Measurements from ENCODE around the gene AP3S1. TPM values are rescaled to one million over a fixed set of nuclear protein-coding genes. Genes with fewer than 3 reads are reported as not detected.

AP3S1 gene
- total RNA-seq, 1 experiment from 2014 or later = 60.8 TPM

GRCh38 chr5:115939059-115939458 lies 97.3 kb downstream of the AP3S1 start (continued):
- TF ChIP-seq HMGXB4 (CRISPR knock-in tag; IDR thresholded peaks at IDR 0.05) = no peak
- TF ChIP-seq CREM (CRISPR knock-in tag; IDR thresholded peaks at IDR 0.05) = no peak
- TF ChIP-seq ZNF671 (CRISPR knock-in tag; IDR thresholded peaks at IDR 0.05) = no peak
- TF ChIP-seq CREB1 (CRISPR knock-in tag; IDR thresholded peaks at IDR 0.05) = no peak
- TF ChIP-seq RELA (CRISPR knock-in tag; IDR thresholded peaks at IDR 0.05; ENCODE audit: borderline replicate concordance) = no peak
- TF ChIP-seq ATF6 (CRISPR knock-in tag; IDR thresholded peaks at IDR 0.05) = no peak
- no peak for TF ChIP-seq KAT7 (CRISPR knock-in tag; IDR thresholded peaks at IDR 0.05; ENCODE audit: borderline replicate concordance)
- no peak for TF ChIP-seq GABPB1 (CRISPR knock-in tag; IDR thresholded peaks at IDR 0.05)
- TF ChIP-seq NR2C2 (CRISPR knock-in tag; IDR thresholded peaks at IDR 0.05) = no peak
- no peak for TF ChIP-seq E2F4 (CRISPR knock-in tag; IDR thresholded peaks at IDR 0.05; ENCODE audit: borderline replicate concordance, low read depth)
- TF ChIP-seq NFYB (CRISPR knock-in tag; conservative IDR thresholded peaks at IDR 0.05; ENCODE audit: low read depth) = no peak

GRCh38 chr5:115940080-115940810 lies 98.5 kb downstream of the AP3S1 start:
- Mint-ChIP-seq H3K27ac (no peak overlapping the region), H3K4me1 (peaks cover 20% of the 10 kb centered on the region), H3K4me3 (no peak overlapping the region), H3K27me3 (ENCODE audit: low read depth) (no peaks in the 10 kb centered on the region), H3K36me3 (peaks cover 2% of the 10 kb centered on the region), H3K9me3 (peaks cover 12% of the 10 kb centered on the region)
- CTCF ChIA-PET = interaction anchor here (1.0 to 1.6 kb wide), 2 partner anchors 14 to 22 kb away, joined by 3 read pairs; partner anchors contain the start of gene LVRN
- ATAC-seq (no peak), DNase-seq (ENCODE audit: low spot score) (no peak)
- POLR2A ChIA-PET = no interaction called here
- TF ChIP-seq TCF7 (CRISPR knock-in tag; IDR thresholded peaks at IDR 0.05; ENCODE audit: low read depth) (no peak), ELF4 (CRISPR knock-in tag; IDR thresholded peaks at IDR 0.05; ENCODE audit: low read depth) (no peak), ETV6 (CRISPR knock-in tag; IDR thresholded peaks at IDR 0.05) (no peak), FOXK1 (CRISPR knock-in tag; IDR thresholded peaks at IDR 0.05) (no peak), ARID4B (CRISPR knock-in tag; IDR thresholded peaks at IDR 0.05; ENCODE audit: borderline replicate concordance) (no peak), NFE2L1 (CRISPR knock-in tag; IDR thresholded peaks at IDR 0.05) (no peak), TP53 (CRISPR knock-in tag; IDR thresholded peaks at IDR 0.05) (no peak), NR1H2 (CRISPR knock-in tag; IDR thresholded peaks at IDR 0.05) (no peak), RELA (CRISPR knock-in tag; IDR thresholded peaks at IDR 0.05; ENCODE audit: borderline replicate concordance) (no peak), USF1 (CRISPR knock-in tag; IDR thresholded peaks at IDR 0.05) (no peak), FOXP1 (CRISPR knock-in tag; IDR thresholded peaks at IDR 0.05; ENCODE audit: borderline replicate concordance) (no peak), PRRX2 (CRISPR knock-in tag; IDR thresholded peaks at IDR 0.05) (no peak), CREB1 (CRISPR knock-in tag; IDR thresholded peaks at IDR 0.05) (no peak), PREB (CRISPR knock-in tag; IDR thresholded peaks at IDR 0.05; ENCODE audit: borderline replicate concordance) (no peak), ERG (CRISPR knock-in tag; IDR thresholded peaks at IDR 0.05) (no peak)

Measured in WTC11 (cell line).